Endothelial cell of umbilical vein (primary cell): Measurements from ENCODE around the gene LENEP.
A peak's percentile ranks its signal among the peaks of the same experiment; 100 is the strongest.

Source experiments
- EZH2 ChIP-seq: IDR thresholded peaks from 2 replicates; pipeline ENCODE4 v1.6.1; 2012; ENCODE audit warnings: borderline replicate concordance, low read depth, mild to moderate bottlenecking, moderate library complexity, low read length, inconsistent platforms; ENCODE audit not compliant: severe bottlenecking
- FOS ChIP-seq: IDR thresholded peaks from 2 replicates; pipeline ENCODE4 v1.6.1; 2011; ENCODE audit warnings: mild to moderate bottlenecking, low read length, moderate library complexity, borderline replicate concordance; ENCODE audit not compliant: insufficient read depth
- JUN ChIP-seq: IDR thresholded peaks from 2 replicates; pipeline ENCODE4 v1.6.1; 2011; ENCODE audit warnings: borderline replicate concordance, low read depth; ENCODE audit not compliant: insufficient read length, insufficient read depth
- MYC ChIP-seq: IDR thresholded peaks from one replicate; pipeline ENCODE4 v1.6.1; 2011; ENCODE audit warnings: mild to moderate bottlenecking, low read depth, low read length
- POLR2A ChIP-seq: IDR thresholded peaks from 2 replicates; pipeline ENCODE4 v1.6.1; 2012; ENCODE audit warnings: low read depth, mild to moderate bottlenecking, control low read depth, low read length
- POLR2AphosphoS5 ChIP-seq: IDR thresholded peaks from 2 replicates; pipeline ENCODE4 v1.6.1; 2012; ENCODE audit warnings: low read depth, mild to moderate bottlenecking, control low read depth, low read length, moderate library complexity; ENCODE audit not compliant: insufficient read depth
- TF ChIP-seq, protein P1 (sequence below), 2 donors: IDR thresholded peaks; 1 replicate in 1 of 2; 2 replicates in 1 of 2; pipeline ENCODE4 v1.5.1; 2011; ENCODE audit warnings: low read length in 2 of 2, mild to moderate bottlenecking in 2 of 2, moderate library complexity in 2 of 2, control low read depth in 1 of 2, inconsistent platforms in 1 of 2, low read depth in 1 of 2; ENCODE audit not compliant: insufficient read depth in 1 of 2; ENCODE audit errors: extremely low read depth in 1 of 2
- TF ChIP-seq, protein P2 (sequence below): IDR thresholded peaks from 2 replicates; pipeline ENCODE4 v1.6.1; 2011; ENCODE audit not compliant: insufficient read depth, insufficient read length

DNA sequence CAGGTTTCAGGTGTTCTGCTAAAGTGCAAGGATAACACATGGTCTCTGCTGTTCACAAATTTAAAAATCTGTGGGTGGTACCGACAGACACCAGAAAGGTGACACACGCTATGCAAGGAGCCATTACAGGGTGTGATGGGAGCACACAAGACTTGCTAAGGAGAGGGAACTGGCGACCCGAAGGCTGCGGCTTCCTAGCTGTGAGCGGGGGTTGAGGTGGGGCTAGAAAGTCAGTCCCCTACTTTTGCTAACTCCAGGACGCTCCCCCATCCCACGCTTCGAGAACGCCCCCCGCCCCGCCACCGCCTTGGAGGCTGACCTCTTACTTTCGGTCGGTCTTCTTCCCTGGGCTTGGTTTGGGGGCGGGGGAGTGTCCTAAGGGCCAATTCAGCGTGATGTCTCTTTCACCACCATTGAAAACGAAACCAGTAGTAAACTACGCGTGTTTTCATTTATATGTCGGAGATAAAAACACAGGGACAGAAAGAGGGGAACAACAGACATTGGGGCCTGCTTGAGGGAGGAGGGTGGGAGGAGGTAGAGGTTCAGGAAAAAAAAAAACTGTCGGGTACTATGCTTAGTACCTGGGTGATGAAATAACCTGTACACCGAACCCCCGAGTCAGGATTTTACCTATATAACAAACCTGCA is 17.9 kb upstream of the LENEP start:
- TF ChIP-seq, protein P1, sequence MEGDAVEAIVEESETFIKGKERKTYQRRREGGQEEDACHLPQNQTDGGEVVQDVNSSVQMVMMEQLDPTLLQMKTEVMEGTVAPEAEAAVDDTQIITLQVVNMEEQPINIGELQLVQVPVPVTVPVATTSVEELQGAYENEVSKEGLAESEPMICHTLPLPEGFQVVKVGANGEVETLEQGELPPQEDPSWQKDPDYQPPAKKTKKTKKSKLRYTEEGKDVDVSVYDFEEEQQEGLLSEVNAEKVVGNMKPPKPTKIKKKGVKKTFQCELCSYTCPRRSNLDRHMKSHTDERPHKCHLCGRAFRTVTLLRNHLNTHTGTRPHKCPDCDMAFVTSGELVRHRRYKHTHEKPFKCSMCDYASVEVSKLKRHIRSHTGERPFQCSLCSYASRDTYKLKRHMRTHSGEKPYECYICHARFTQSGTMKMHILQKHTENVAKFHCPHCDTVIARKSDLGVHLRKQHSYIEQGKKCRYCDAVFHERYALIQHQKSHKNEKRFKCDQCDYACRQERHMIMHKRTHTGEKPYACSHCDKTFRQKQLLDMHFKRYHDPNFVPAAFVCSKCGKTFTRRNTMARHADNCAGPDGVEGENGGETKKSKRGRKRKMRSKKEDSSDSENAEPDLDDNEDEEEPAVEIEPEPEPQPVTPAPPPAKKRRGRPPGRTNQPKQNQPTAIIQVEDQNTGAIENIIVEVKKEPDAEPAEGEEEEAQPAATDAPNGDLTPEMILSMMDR (IDR thresholded peaks at IDR 0.05; ENCODE audit: extremely low read depth in 1 of 2, insufficient read depth in 1 of 2, low read depth in 1 of 2, low read length in 2 of 2) = no peak
- TF ChIP-seq EZH2 = no peak
- no peak for TF ChIP-seq JUN
- peak; percentile 1 for TF ChIP-seq POLR2A
- no peak for TF ChIP-seq POLR2AphosphoS5
- TF ChIP-seq FOS = no peak
- TF ChIP-seq MYC = no peak
- TF ChIP-seq, protein P2, sequence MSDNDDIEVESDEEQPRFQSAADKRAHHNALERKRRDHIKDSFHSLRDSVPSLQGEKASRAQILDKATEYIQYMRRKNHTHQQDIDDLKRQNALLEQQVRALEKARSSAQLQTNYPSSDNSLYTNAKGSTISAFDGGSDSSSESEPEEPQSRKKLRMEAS = no peak
